Glutamatergic neuron (in vitro differentiated cells): Measurements from ENCODE around the gene HIP1R. TPM values are rescaled to one million over a fixed set of nuclear protein-coding genes. Genes with fewer than 3 reads are reported as not detected.

ENCODE experiments used
- DNase-seq: peaks from one replicate; pipeline ENCODE4 v3.0.0; 2022
- H3K27ac Mint-ChIP-seq: one replicate; pipeline ENCODE4 v1.8.0; 2020; ENCODE audit warnings: mild to moderate bottlenecking, mixed read lengths, inconsistent platforms; ENCODE audit not compliant: unreplicated experiment
- H3K27me3 Mint-ChIP-seq: one replicate; pipeline ENCODE4 v1.8.0; 2020; ENCODE audit warnings: mild to moderate bottlenecking, moderate library complexity, mixed read lengths, inconsistent platforms; ENCODE audit not compliant: unreplicated experiment
- H3K36me3 Mint-ChIP-seq: one replicate; pipeline ENCODE4 v1.8.0; 2020; ENCODE audit warnings: mild to moderate bottlenecking, mixed read lengths, inconsistent platforms; ENCODE audit not compliant: unreplicated experiment
- H3K4me1 Mint-ChIP-seq: one replicate; pipeline ENCODE4 v1.8.0; 2020; ENCODE audit warnings: mild to moderate bottlenecking, low read depth, mixed read lengths, inconsistent platforms; ENCODE audit not compliant: unreplicated experiment
- H3K4me3 Mint-ChIP-seq: one replicate; pipeline ENCODE4 v1.8.0; 2020; ENCODE audit warnings: mild to moderate bottlenecking, mixed read lengths, inconsistent platforms; ENCODE audit not compliant: unreplicated experiment
- H3K9me3 Mint-ChIP-seq: one replicate; pipeline ENCODE4 v1.8.0; 2020; ENCODE audit warnings: mild to moderate bottlenecking, moderate library complexity, mixed read lengths, inconsistent platforms; ENCODE audit not compliant: unreplicated experiment
- total RNA-seq: library from RNA; stranded (reverse); fragmentation: NEBNext Ultra II Directional; extraction: Animal tissue kit (Norgen Biotek cat#: 25700); gene quantifications from one replicate; pipeline ENCODE4 v1.2.1, GENCODE V29; 2021; ENCODE audit not compliant: unreplicated experiment
- TF ChIP-seq, protein P1 (sequence below): fragments of 200-600 bp; sonication (generic); IDR thresholded peaks from one replicate; pipeline ENCODE4 v1.5.0; 2021; ENCODE audit not compliant: partially characterized antibody, unreplicated experiment

The HIP1R gene
- total RNA-seq, 1 donor from 2014 or later = 19.3 TPM

DNA sequence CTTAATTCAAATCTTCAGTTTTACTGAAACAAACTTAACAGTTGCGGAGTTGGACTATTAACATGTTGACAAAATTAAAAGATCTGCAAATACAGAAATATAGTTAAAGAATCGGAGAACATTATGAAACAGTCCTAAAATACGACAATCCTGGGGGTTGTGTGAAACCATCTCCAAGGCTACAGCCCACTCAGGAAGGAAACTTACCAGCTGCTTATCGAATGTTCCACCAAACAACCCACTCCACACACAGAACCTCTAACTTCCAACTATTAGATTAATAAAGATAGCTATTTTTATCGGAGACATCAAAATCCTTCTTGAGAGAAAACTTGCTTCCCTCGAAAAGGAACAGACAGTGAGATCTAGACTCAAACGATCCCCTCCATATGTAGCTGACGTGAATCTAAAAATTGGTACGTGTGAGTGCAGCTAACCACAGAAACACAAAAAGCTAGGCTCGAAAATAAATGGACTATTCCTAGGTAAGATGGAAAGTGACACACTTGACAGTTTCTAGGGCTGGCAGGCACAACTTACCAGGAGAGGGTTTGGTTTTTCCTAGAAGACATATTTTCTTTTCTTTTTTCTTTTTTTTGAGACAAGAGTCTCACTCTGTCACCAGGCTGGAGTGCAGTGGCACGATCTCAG lies 47.8 kb downstream of the HIP1R start:
- H3K27me3 Mint-ChIP-seq = peaks cover 10% of the 10 kb centered on the region
- H3K36me3 Mint-ChIP-seq = no peaks in the 10 kb centered on the region

DNA sequence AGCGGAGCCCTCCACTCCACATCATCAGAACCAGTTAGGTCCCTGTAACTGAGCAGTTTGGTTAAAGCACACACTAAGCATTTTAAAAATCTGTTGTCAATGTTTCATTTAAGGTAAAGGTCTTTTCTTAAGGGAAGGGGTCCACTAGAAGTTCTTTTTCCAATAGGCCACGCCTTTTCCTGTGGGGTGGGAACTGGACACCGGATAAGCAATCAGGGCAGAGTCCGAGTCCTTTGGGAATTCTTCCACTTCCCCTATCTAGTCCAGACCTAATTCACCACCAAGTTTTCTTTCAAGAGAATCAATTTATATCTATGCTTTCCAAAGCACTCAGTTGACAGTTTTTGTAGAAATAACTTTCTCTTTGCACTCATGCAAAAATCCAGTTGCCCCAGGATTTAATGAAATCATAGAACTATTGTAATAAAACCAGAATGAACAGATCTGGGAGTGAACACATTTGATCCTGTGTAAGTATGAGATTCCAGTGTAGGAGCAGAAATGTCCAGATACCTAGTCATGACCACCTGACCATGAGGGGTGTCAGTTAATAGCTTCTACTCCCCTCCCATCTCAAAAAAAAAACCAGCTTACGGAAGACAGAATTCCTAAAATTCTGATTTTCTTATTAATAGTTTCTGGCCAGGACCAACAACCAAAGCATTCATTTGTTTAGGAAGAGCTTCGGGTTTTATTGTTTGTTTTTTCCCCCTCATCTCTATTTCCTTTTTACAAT lies 49.0 kb downstream of the HIP1R start:
- Mint-ChIP-seq H3K9me3 (peaks cover 4% of the 10 kb centered on the region), H3K36me3 (no peaks in the 10 kb centered on the region), H3K27me3 (peaks cover 10% of the 10 kb centered on the region), H3K4me1 (peaks cover 34% of the 10 kb centered on the region), H3K27ac (no peak overlapping the region), H3K4me3 (no peak overlapping the region)
- TF ChIP-seq, protein P1, sequence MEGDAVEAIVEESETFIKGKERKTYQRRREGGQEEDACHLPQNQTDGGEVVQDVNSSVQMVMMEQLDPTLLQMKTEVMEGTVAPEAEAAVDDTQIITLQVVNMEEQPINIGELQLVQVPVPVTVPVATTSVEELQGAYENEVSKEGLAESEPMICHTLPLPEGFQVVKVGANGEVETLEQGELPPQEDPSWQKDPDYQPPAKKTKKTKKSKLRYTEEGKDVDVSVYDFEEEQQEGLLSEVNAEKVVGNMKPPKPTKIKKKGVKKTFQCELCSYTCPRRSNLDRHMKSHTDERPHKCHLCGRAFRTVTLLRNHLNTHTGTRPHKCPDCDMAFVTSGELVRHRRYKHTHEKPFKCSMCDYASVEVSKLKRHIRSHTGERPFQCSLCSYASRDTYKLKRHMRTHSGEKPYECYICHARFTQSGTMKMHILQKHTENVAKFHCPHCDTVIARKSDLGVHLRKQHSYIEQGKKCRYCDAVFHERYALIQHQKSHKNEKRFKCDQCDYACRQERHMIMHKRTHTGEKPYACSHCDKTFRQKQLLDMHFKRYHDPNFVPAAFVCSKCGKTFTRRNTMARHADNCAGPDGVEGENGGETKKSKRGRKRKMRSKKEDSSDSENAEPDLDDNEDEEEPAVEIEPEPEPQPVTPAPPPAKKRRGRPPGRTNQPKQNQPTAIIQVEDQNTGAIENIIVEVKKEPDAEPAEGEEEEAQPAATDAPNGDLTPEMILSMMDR = no peak
- DNase-seq = no peak

More for the DNA sequence above, 47.8 kb downstream of the HIP1R start:
- Mint-ChIP-seq H3K9me3 (peaks cover 4% of the 10 kb centered on the region), H3K4me3 (no peak overlapping the region), H3K4me1 (peaks cover 35% of the 10 kb centered on the region), H3K27ac (no peak overlapping the region)
- DNase-seq = no peak
- TF ChIP-seq, protein P1 = no peak

DNA sequence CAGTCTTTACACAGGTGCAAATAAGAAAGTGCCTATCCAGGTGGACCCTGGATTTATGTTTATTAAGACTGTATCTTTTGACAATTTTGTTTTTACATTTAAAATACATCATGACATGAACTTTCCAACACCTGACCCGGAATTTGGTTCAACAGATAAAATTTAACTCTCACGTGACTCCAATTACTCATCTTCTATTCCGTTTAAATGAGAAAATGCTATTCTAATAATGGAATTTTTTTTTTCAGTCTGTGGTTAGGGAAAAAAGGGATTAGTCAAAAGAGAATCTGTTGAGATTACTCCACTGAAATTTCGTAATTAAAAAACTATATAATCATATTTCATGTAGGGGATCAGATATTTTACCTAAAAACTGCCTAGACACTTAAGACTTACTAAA lies 49.6 kb downstream of the HIP1R start:
- Mint-ChIP-seq H3K27ac (no peak overlapping the region), H3K4me1 (peaks cover 31% of the 10 kb centered on the region), H3K36me3 (no peaks in the 10 kb centered on the region), H3K9me3 (peaks cover 4% of the 10 kb centered on the region), H3K4me3 (no peak overlapping the region), H3K27me3 (peaks cover 9% of the 10 kb centered on the region)
- TF ChIP-seq, protein P1 = no peak
- no peak for DNase-seq

DNA sequence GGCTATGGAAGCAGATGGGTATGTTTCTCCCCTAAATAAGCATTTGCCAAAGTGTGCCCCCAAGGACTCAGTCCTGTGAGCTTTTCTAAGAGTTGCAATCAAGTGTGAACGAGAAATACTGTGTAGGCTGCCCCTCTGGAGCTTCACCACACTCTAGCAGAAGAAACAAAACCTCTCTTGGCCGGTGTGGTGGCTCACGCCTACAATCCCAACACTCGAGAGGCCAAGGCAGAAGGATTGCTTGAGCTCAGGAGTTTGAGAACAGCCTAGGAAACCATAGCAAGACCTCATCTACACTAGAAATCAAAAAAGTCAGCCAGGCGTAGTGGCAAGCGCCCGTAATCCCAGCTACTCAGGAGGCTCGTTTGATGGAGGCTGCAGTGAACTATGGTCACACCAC lies 50.9 kb downstream of the HIP1R start:
- Mint-ChIP-seq H3K27ac (no peak overlapping the region), H3K4me3 (no peak overlapping the region), H3K27me3 (peaks cover 3% of the 10 kb centered on the region), H3K4me1 (peaks cover 26% of the 10 kb centered on the region), H3K36me3 (no peaks in the 10 kb centered on the region), H3K9me3 (peaks cover 4% of the 10 kb centered on the region)
- TF ChIP-seq, protein P1 = no peak
- no peak for DNase-seq
